GM21576 (cell line): ENCODE measurements around the gene SRGAP1.
"Not testable (repeated sequence)": the region's sequence is repeated elsewhere in the genome, so short reads cannot be mapped to it uniquely, and the experiment has no call there.

ENCODE experiments used
- ATAC-seq: cut with Tn5 transposase; IDR thresholded peaks from one replicate; pipeline ENCODE4 v1.9.1; 2021; ENCODE audit warnings: mild to moderate bottlenecking, moderate library complexity; ENCODE audit not compliant: unreplicated experiment

SRGAP1 gene

GRCh38 chr12:64072916-64073575, 228.5 kb downstream of the SRGAP1 start:
- ATAC-seq = no peak

DNA sequence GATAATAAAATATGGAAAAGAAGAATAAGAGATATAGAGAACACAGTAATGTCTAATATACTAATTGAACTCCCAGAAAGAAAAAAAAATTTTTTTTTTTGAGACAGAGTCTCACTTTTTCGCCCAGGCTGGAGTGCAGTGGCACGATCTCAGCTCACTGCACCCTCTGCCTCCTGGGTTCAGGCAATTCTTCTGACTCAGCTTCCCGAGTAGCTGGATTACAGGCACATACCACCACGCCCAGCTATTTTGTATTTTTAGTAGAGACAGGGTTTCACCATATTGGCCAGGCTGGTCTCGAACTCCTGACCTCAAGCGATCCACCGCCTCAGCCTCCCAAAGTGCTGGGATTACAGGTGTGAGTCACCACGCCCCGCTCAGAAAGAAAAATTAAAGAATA, 232.1 kb downstream of the SRGAP1 start:
- ATAC-seq = not testable (repeated sequence)

DNA sequence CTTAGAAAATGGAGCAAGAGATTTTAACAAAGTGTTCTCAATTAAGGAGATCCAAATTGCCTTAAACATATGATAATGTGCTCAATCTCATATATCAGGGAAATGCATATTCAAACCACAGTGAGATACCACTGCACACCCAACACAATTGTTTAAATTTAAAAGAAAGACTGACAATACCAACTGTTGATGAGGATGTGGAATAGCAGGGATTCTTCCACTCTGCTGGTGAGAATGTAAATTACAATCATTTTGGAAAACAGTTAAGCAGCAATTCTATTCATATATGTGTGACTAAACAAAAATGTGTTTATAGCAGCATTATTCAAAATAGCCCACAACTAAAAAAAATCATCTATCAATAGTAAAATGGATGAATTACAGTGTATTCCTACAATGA, 233.4 kb downstream of the SRGAP1 start:
- ATAC-seq = no peak

- ATAC-seq = no peak
Observed at GRCh38 chr12:64080319-64081007, 236.0 kb downstream of the SRGAP1 start.

DNA sequence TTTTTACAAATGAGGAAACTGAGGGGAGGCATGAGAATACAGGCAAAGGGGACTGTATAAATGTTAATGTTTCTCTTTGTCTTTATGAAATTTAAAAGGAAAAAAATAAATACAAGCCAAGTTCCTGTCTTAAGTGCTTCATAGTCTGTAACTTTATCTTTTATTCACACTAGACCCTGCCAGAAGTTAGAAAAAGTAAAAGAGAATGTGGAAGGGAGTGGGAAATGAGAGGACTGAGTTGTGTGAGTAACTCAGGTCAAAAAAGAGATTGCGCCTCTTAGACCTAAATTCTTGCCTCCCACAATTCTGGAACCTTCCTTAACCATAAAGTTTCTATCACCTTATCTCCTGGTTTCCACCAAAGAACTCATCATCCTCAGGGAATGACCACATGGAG, 236.5 kb downstream of the SRGAP1 start:
- ATAC-seq = no peak

DNA sequence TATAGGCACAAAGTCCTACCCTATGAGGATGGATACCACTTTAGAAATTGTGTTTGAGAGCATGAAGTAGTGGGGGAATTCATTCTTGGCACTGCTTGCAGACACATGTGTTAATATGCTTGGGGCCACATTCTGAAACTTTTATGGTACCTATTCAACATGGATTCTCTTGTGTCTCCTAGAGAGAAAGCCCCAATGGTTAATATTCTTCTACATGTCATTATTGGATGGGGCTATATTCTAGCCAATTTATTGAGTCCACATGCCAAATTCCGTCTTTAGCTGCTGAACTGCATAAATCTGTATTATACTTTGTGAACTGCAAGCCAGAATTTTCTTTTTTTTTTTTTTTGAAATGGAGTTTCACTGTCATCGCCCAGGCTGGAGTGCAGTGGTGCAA, 237.6 kb downstream of the SRGAP1 start:
- ATAC-seq = no peak

DNA sequence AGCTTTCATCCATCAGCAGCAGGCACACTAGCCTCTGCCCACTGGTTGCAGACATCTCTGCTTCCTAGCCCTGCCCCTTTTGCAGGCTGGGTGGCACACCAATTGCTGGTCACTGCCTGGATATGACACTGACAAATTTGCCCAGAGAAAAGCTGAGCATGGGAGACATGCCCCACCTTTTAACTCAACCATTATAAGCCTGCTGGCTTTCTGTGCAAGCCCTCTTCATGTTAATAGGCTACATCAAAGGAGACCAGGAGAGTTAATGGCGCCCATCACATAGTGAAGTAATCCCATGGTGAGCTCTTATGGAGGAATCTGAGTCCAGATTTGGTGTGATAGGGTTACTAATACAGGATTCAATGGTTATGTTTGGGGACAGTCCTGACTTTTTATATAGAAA, 238.4 kb downstream of the SRGAP1 start:
- no peak for ATAC-seq

DNA sequence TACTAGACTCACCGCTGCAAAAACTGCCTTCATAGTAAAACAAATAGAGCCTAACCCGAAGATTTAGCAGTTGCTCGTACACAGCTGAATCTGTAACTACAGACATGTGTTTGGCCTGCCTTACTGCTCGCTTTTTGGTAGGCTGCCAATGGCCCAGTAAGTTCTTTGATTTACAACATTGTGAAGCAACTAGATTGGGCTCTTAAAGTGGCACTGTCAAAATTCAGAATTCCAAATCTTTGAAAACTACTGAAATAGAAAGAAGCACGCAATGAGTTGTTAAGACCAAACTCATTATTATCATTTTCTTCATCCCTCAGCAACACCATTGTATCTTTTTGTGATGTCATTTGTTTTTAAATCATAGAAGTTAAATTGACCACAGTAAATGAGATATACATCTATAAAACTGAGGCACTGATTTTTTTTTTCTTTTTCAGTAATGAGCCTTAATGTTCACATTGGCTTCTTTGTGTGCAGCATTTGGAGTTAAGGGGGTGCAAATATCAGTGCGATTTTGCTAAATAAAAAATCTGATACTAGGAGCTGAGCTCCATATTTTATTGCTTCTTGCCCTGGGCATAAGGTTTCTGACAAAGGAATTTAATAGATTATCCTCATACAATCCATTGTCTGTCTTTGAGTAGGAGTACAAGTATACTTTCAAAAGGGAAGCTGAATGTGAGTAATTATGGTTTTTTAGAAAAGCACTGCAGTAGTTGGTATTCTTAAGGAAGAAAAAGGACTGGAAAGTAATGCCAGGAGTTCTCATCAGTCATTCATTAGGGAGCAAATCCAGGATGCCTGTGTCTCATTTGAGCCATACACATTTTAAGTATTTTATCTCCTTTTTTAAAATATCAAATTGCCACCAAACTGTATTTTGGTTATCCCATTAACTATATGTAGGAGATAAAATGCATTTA, 239.0 kb downstream of the SRGAP1 start:
- no peak for ATAC-seq

GRCh38 chr12:64085154-64085553, 240.7 kb downstream of the SRGAP1 start:
- no peak for ATAC-seq

GRCh38 chr12:64085996-64086395, 241.5 kb downstream of the SRGAP1 start:
- ATAC-seq = no peak

DNA sequence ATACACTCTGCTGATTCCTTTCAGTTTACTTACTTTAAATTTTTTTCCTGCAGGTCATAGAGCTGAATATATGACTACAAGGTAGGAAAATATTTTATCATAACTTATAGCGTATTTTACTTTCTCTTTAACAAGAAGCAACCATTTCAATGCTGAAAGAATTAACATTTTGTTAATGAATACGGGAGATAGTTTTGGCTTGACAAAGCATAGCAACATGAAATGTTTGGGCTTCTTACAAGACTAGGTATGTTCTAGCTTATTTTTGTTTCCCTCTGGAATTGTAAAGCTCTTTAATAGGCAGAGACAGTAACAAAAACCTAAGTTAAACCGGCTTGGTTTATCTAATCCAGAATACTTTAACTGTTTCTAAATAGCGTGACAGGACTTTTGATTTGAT, 242.4 kb downstream of the SRGAP1 start:
- ATAC-seq = no peak

GRCh38 chr12:64087761-64088160, 243.3 kb downstream of the SRGAP1 start:
- ATAC-seq = no peak

- no peak for ATAC-seq
Observed at GRCh38 chr12:64088431-64089349, 244.2 kb downstream of the SRGAP1 start.

DNA sequence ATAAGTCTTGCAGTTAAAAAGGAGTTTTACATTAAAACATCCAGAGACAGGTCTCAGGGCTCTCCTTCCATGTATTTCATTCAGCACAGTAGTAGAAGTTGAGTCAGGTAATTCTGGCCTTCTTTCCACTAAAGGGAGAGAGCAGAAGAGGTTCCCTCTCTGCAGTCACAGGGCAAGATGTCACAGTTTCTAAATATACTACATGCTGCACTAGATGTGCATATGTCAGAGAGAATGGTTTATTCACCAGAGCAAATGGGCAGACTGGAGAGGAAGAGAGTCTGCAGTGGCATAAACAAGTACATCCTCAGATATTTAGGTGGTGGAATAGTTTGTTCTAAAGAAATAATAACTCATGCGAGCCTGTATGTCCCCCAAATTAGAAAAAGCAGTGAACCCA, 245.5 kb downstream of the SRGAP1 start:
- no peak for ATAC-seq

GRCh38 chr12:64091186-64091585, 246.7 kb downstream of the SRGAP1 start:
- no peak for ATAC-seq

DNA sequence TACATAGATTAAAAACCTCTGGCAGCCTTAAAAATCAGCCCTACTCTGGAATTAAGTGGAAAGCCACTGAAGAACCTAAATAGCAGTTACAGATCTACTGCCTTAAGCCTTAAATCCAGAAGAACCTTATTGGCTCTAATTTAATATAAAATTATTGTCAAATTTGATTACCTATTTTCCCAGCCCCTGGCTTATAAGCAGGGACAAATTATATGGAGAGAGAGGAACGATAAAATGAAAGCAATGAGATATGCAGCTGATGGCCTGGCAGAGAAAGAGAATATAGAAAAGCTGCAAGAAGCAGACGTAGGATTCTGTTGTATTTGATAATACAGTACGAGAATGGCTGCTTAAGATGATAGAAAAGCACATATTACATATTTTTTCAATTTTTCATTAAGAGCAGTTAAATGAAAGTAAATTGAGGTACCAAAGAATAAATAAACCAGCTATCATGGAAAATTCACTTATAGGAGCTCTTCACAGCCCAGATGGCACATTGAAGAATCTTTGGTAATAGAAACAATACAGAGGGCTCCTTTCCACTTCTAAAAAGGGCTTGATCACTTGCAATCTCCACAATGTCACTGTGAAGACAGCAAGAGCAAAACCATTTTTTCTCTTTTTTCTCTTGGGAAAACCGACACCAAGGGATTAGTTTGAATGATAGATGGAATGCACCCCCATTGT, 248.2 kb downstream of the SRGAP1 start:
- ATAC-seq = no peak

GRCh38 chr12:64093689-64094088, 249.2 kb downstream of the SRGAP1 start:
- ATAC-seq = no peak

- no peak for ATAC-seq
Observed at GRCh38 chr12:64097366-64098105, 253.0 kb downstream of the SRGAP1 start.

DNA sequence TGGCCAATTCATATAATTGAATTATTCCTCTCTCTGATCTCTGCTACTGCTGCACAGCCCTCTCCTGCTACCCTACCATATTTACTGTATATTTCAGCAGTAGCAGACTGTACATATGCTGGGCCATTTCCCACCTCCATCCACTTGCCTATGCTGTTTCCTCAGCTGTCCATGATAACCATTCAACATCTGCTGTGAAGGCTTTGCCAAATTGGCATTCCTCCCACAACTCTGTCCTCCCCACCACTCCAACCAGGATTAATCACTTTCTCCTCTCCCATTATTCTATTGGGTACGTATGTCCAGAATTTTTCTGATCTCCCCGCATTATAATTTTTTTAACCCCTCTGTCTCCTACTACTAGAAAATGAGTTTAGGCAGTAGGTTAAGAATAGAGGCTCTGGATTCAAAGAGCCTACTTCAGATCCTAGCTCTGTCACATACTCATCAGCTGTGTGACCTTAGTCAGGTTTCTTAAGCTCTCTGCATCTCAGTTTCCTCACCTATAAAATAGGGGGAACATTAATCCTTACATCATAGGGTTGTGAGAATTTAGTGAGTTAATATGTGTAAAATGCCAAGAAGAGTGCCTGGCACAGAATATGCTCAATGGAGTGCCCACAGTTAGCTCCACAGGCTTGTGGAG, 254.3 kb downstream of the SRGAP1 start:
- ATAC-seq = no peak
